GM19463 (cell line): ENCODE results near the gene TCEANC.
"Not testable (repeated sequence)": the region's sequence is repeated elsewhere in the genome, so short reads cannot be mapped to it uniquely, and the experiment has no call there.

Source experiments
- ATAC-seq: cut with Tn5 transposase; IDR thresholded peaks from one replicate; pipeline ENCODE4 v1.9.1; 2021; ENCODE audit warnings: mild to moderate bottlenecking, moderate library complexity; ENCODE audit not compliant: unreplicated experiment

TCEANC gene

GRCh38 chrX:13652850-13653693 is at the start of gene TCEANC:
Gene TCEANC (plus strand): TSS chrX:13653141. CDS start chrX:13662509, 9,368 bp downstream.
- peak; percentile 94 for ATAC-seq

- ATAC-seq = no peak
These were observed 47.3 kb upstream of the TCEANC start for GRCh38 chrX:13605611-13606010.

- ATAC-seq = no peak
These were observed 45.5 kb upstream of the TCEANC start for GRCh38 chrX:13607331-13607995.

- ATAC-seq = no peak
These were observed 45.0 kb upstream of the TCEANC start for GRCh38 chrX:13607996-13608365.

- ATAC-seq = no peak
These were observed 38.8 kb upstream of the TCEANC start for GRCh38 chrX:13614154-13614553.

- no peak for ATAC-seq
These were observed 32.7 kb upstream of the TCEANC start for GRCh38 chrX:13620207-13620606.

GRCh38 chrX:13622401-13622964 is 30.5 kb upstream of the TCEANC start:
- ATAC-seq = no peak

- no peak for ATAC-seq
These were observed 25.6 kb upstream of the TCEANC start for GRCh38 chrX:13627306-13627705.

GRCh38 chrX:13637224-13637623 is 15.7 kb upstream of the TCEANC start:
- not testable (repeated sequence) for ATAC-seq

GRCh38 chrX:13638021-13638420 is 14.9 kb upstream of the TCEANC start:
- ATAC-seq = no peak

GRCh38 chrX:13638826-13639225 is 14.1 kb upstream of the TCEANC start:
- no peak for ATAC-seq

GRCh38 chrX:13641684-13642083 is 11.3 kb upstream of the TCEANC start:
- ATAC-seq = not testable (repeated sequence)

GRCh38 chrX:13645464-13646153 is 7.3 kb upstream of the TCEANC start:
- ATAC-seq = no peak

GRCh38 chrX:13646154-13646549 is 6.8 kb upstream of the TCEANC start:
- no peak for ATAC-seq

- peak; percentile 60 for ATAC-seq
These were observed 5.2 kb upstream of the TCEANC start for GRCh38 chrX:13647709-13648212.

GRCh38 chrX:13648336-13648735 is 4.6 kb upstream of the TCEANC start:
- not testable (repeated sequence) for ATAC-seq

- ATAC-seq = no peak
These were observed 3.1 kb upstream of the TCEANC start for GRCh38 chrX:13649838-13650237.

- ATAC-seq = no peak
These were observed 2.6 kb upstream of the TCEANC start for GRCh38 chrX:13650318-13650717.

- ATAC-seq = no peak
These were observed 1.8 kb upstream of the TCEANC start for GRCh38 chrX:13651150-13651549.

GRCh38 chrX:13652287-13652793 is 601 bp upstream of the TCEANC start:
- no peak for ATAC-seq

- ATAC-seq = no peak
These were observed 1.2 kb downstream of the TCEANC start for GRCh38 chrX:13654116-13654515.
